ENCODE data around the gene TARS2.

TARS2 gene

GRCh38 chr1:150508982-150509381 is 21.8 kb downstream of the TARS2 start:
- H3K4me1 ChIP-seq (ENCODE audit: control insufficient read depth, insufficient read depth, low read length, poor library complexity, severe bottlenecking), result peaks cover 36% of the 10 kb centered on the region
- H3K36me3 ChIP-seq (ENCODE audit: control insufficient read depth, insufficient read depth, low read length), result peaks cover 68% of the 10 kb centered on the region
- H3K9me3 ChIP-seq (ENCODE audit: control insufficient read depth, low read length), result no peaks in the 10 kb centered on the region
- H3K27ac ChIP-seq (ENCODE audit: low read depth, low read length, severe bottlenecking), result no peak overlapping the region
- no peak overlapping the region for H3K4me3 ChIP-seq (ENCODE audit: extremely low read depth, insufficient read depth, low read length, poor library complexity, severe bottlenecking)
- 67 to 100% methylated on average over 1 to 2 of the region's 4 CpGs for WGBS, 2 experiments (ENCODE audit: insufficient coverage in 2 of 2)

- 92 to 96% methylated on average over 10 to 12 of the region's 12 CpGs for WGBS, 2 experiments (ENCODE audit: insufficient coverage in 2 of 2)
- Histone ChIP-seq H3K4me1 (ENCODE audit: control insufficient read depth, insufficient read depth, low read length, poor library complexity, severe bottlenecking) (peaks cover 30% of the 10 kb centered on the region), H3K9me3 (ENCODE audit: control insufficient read depth, low read length) (no peaks in the 10 kb centered on the region), H3K27ac (ENCODE audit: low read depth, low read length, severe bottlenecking) (no peak overlapping the region), H3K36me3 (ENCODE audit: control insufficient read depth, insufficient read depth, low read length) (peaks cover 48% of the 10 kb centered on the region), H3K4me3 (ENCODE audit: extremely low read depth, insufficient read depth, low read length, poor library complexity, severe bottlenecking) (no peak overlapping the region)
Observed at GRCh38 chr1:150511551-150511950, 24.3 kb downstream of the TARS2 start.

- 87 to 89% methylated on average over 14 to 15 of the region's 17 CpGs for WGBS, 2 experiments (ENCODE audit: insufficient coverage in 2 of 2)
- Histone ChIP-seq H3K4me3 (ENCODE audit: extremely low read depth, insufficient read depth, low read length, poor library complexity, severe bottlenecking) (no peak overlapping the region), H3K27ac (ENCODE audit: low read depth, low read length, severe bottlenecking) (no peak overlapping the region), H3K9me3 (ENCODE audit: control insufficient read depth, low read length) (no peaks in the 10 kb centered on the region), H3K36me3 (ENCODE audit: control insufficient read depth, insufficient read depth, low read length) (peaks cover 42% of the 10 kb centered on the region), H3K4me1 (ENCODE audit: control insufficient read depth, insufficient read depth, low read length, poor library complexity, severe bottlenecking) (peaks cover 27% of the 10 kb centered on the region)
Observed at GRCh38 chr1:150511985-150512660, 24.9 kb downstream of the TARS2 start.

GRCh38 chr1:150512846-150513245 is 25.6 kb downstream of the TARS2 start:
- H3K9me3 ChIP-seq (ENCODE audit: control insufficient read depth, low read length), result no peaks in the 10 kb centered on the region
- 100% methylated on average over 1 of the region's 2 CpGs; no CpG with 5 or more reads in 1 of the 2 experiments for WGBS, 2 experiments (ENCODE audit: insufficient coverage in 2 of 2)
- no peak overlapping the region for H3K27ac ChIP-seq (ENCODE audit: low read depth, low read length, severe bottlenecking)

GRCh38 chr1:150513351-150513791 is 26.2 kb downstream of the TARS2 start:
- Histone ChIP-seq H3K9me3 (ENCODE audit: control insufficient read depth, low read length) (no peaks in the 10 kb centered on the region), H3K27ac (ENCODE audit: low read depth, low read length, severe bottlenecking) (no peak overlapping the region), H3K36me3 (ENCODE audit: control insufficient read depth, insufficient read depth, low read length) (peaks cover 41% of the 10 kb centered on the region), H3K4me3 (ENCODE audit: extremely low read depth, insufficient read depth, low read length, poor library complexity, severe bottlenecking) (no peak overlapping the region), H3K4me1 (ENCODE audit: control insufficient read depth, insufficient read depth, low read length, poor library complexity, severe bottlenecking) (peaks cover 16% of the 10 kb centered on the region)
- 98% methylated on average over 6 to 7 of the region's 7 CpGs for WGBS, 2 experiments (ENCODE audit: insufficient coverage in 2 of 2)

More at GRCh38 chr1:150512846-150513245, 25.6 kb downstream of the TARS2 start:
- Histone ChIP-seq H3K4me3 (ENCODE audit: extremely low read depth, insufficient read depth, low read length, poor library complexity, severe bottlenecking) (no peak overlapping the region), H3K36me3 (ENCODE audit: control insufficient read depth, insufficient read depth, low read length) (peaks cover 41% of the 10 kb centered on the region), H3K4me1 (ENCODE audit: control insufficient read depth, insufficient read depth, low read length, poor library complexity, severe bottlenecking) (peaks cover 21% of the 10 kb centered on the region)

GRCh38 chr1:150514260-150514659 is 27.0 kb downstream of the TARS2 start:
- H3K36me3 ChIP-seq (ENCODE audit: control insufficient read depth, insufficient read depth, low read length), result peaks cover 41% of the 10 kb centered on the region
- peaks cover 8% of the 10 kb centered on the region for H3K4me1 ChIP-seq (ENCODE audit: control insufficient read depth, insufficient read depth, low read length, poor library complexity, severe bottlenecking)
- no peaks in the 10 kb centered on the region for H3K9me3 ChIP-seq (ENCODE audit: control insufficient read depth, low read length)
- no peak overlapping the region for H3K4me3 ChIP-seq (ENCODE audit: extremely low read depth, insufficient read depth, low read length, poor library complexity, severe bottlenecking)
- WGBS, 2 experiments (ENCODE audit: insufficient coverage in 2 of 2), result 95% methylated on average over 9 of the region's 9 CpGs
- no peak overlapping the region for H3K27ac ChIP-seq (ENCODE audit: low read depth, low read length, severe bottlenecking)

GRCh38 chr1:150514913-150515327 is 27.7 kb downstream of the TARS2 start:
- no peaks in the 10 kb centered on the region for H3K9me3 ChIP-seq (ENCODE audit: control insufficient read depth, low read length)
- peaks cover 8% of the 10 kb centered on the region for H3K4me1 ChIP-seq (ENCODE audit: control insufficient read depth, insufficient read depth, low read length, poor library complexity, severe bottlenecking)
- H3K4me3 ChIP-seq (ENCODE audit: extremely low read depth, insufficient read depth, low read length, poor library complexity, severe bottlenecking), result peak overlapping the region; percentile 42
- H3K27ac ChIP-seq (ENCODE audit: low read depth, low read length, severe bottlenecking), result peak overlapping the region; percentile 74
- peaks cover 36% of the 10 kb centered on the region for H3K36me3 ChIP-seq (ENCODE audit: control insufficient read depth, insufficient read depth, low read length)
- 30 to 33% methylated on average over 18 of the region's 21 CpGs for WGBS, 2 experiments (ENCODE audit: insufficient coverage in 2 of 2)

- 4% methylated on average over 47 to 50 of the region's 54 CpGs for WGBS, 2 experiments (ENCODE audit: insufficient coverage in 2 of 2)
- H3K27ac ChIP-seq (ENCODE audit: low read depth, low read length, severe bottlenecking), result peak within 1 kb of the TSS; percentile 74
Observed at GRCh38 chr1:150515328-150516049, 28.3 kb downstream of the TARS2 start, which contains the start of gene FALEC. FALEC (plus strand) TSS chr1:150515752.

GRCh38 chr1:150516050-150516591 is 28.9 kb downstream of the TARS2 start:
- WGBS, 2 experiments (ENCODE audit: insufficient coverage in 2 of 2), result 51 to 54% methylated on average over 14 to 15 of the region's 19 CpGs
- Histone ChIP-seq H3K4me3 (ENCODE audit: extremely low read depth, insufficient read depth, low read length, poor library complexity, severe bottlenecking) (peak overlapping the region; percentile 42), H3K27ac (ENCODE audit: low read depth, low read length, severe bottlenecking) (peak overlapping the region; percentile 45)

More at GRCh38 chr1:150515328-150516049, 28.3 kb downstream of the TARS2 start, which contains the start of gene FALEC:
- peaks cover 8% of the 10 kb centered on the region for H3K4me1 ChIP-seq (ENCODE audit: control insufficient read depth, insufficient read depth, low read length, poor library complexity, severe bottlenecking)
- peak within 1 kb of the TSS; percentile 42 for H3K4me3 ChIP-seq (ENCODE audit: extremely low read depth, insufficient read depth, low read length, poor library complexity, severe bottlenecking)
- peaks cover 34% of the 10 kb centered on the region for H3K36me3 ChIP-seq (ENCODE audit: control insufficient read depth, insufficient read depth, low read length)
- no peaks in the 10 kb centered on the region for H3K9me3 ChIP-seq (ENCODE audit: control insufficient read depth, low read length)

GRCh38 chr1:150516616-150517015 is 29.4 kb downstream of the TARS2 start:
- Histone ChIP-seq H3K9me3 (ENCODE audit: control insufficient read depth, low read length) (no peaks in the 10 kb centered on the region), H3K27ac (ENCODE audit: low read depth, low read length, severe bottlenecking) (no peak overlapping the region), H3K4me3 (ENCODE audit: extremely low read depth, insufficient read depth, low read length, poor library complexity, severe bottlenecking) (no peak overlapping the region), H3K36me3 (ENCODE audit: control insufficient read depth, insufficient read depth, low read length) (peaks cover 25% of the 10 kb centered on the region), H3K4me1 (ENCODE audit: control insufficient read depth, insufficient read depth, low read length, poor library complexity, severe bottlenecking) (peaks cover 8% of the 10 kb centered on the region)
- WGBS, 2 experiments (ENCODE audit: insufficient coverage in 2 of 2), result 89% methylated on average over 1 of the region's 4 CpGs; no CpG with 5 or more reads in 1 of the 2 experiments

More at GRCh38 chr1:150516050-150516591, 28.9 kb downstream of the TARS2 start:
- Histone ChIP-seq H3K9me3 (ENCODE audit: control insufficient read depth, low read length) (no peaks in the 10 kb centered on the region), H3K4me1 (ENCODE audit: control insufficient read depth, insufficient read depth, low read length, poor library complexity, severe bottlenecking) (peaks cover 8% of the 10 kb centered on the region), H3K36me3 (ENCODE audit: control insufficient read depth, insufficient read depth, low read length) (peaks cover 29% of the 10 kb centered on the region)
